Lower lobe of right lung (tissue), 2 donors: Measurements from ENCODE around the gene MOXD1. TPM values are rescaled to one million over a fixed set of nuclear protein-coding genes. Genes with fewer than 3 reads are reported as not detected.
"Not testable (repeated sequence)": the region's sequence is repeated elsewhere in the genome, so short reads cannot be mapped to it uniquely, and the experiment has no call there.

Experiments
- ATAC-seq, 2 donors: fragments of 200-7000 bp; cut with Tn5 transposase; one replicate each; pipeline ENCODE4 v1.9.1; 2020 to 2022; ENCODE audit warnings: mild to moderate bottlenecking in 2 of 2, moderate library complexity in 2 of 2
- DNase-seq: peaks from one replicate; pipeline ENCODE4 v3.0.0-alpha.2; 2020
- H3K27ac ChIP-seq: fragments of 200-600 bp; one replicate; pipeline ENCODE4 v1.8.0; 2022
- H3K27me3 ChIP-seq: fragments of 200-600 bp; one replicate; pipeline ENCODE4 v1.8.0; 2022; ENCODE audit warnings: low read depth
- H3K36me3 ChIP-seq: fragments of 200-600 bp; one replicate; pipeline ENCODE4 v1.8.0; 2022; ENCODE audit warnings: mild to moderate bottlenecking
- H3K4me1 ChIP-seq: fragments of 200-600 bp; one replicate; pipeline ENCODE4 v1.8.0; 2022
- H3K4me3 ChIP-seq: fragments of 200-600 bp; one replicate; pipeline ENCODE4 v1.8.0; 2022; ENCODE audit warnings: mild to moderate bottlenecking
- H3K9me3 ChIP-seq: fragments of 200-600 bp; one replicate; pipeline ENCODE4 v1.8.0; 2022
- intact Hi-C: fragments of 100-400 bp; cut with DNase I; formaldehyde crosslinking; loops from one replicate; pipeline ENCODE4 v1.11.0; 2022
- total RNA-seq: library from RNA; stranded (reverse); fragmentation: NEBNext Ultra II Directional; extraction: Animal tissue kit (Norgen Biotek cat#: 25700); gene quantifications from one replicate; pipeline ENCODE4 v1.2.1, GENCODE V29; 2021
- TF ChIP-seq, protein P1 (sequence below): fragments of 200-600 bp; IDR thresholded peaks from one replicate; pipeline ENCODE4 v1.8.0; 2022; ENCODE audit warnings: antibody characterized with exemption, mild to moderate bottlenecking
- donor health status: DM: no; HTN: yes; CAD: no; lungs with severe emphysema.

Gene MOXD1
- total RNA-seq, 1 donor from 2014 or later = 13.4 TPM

DNA sequence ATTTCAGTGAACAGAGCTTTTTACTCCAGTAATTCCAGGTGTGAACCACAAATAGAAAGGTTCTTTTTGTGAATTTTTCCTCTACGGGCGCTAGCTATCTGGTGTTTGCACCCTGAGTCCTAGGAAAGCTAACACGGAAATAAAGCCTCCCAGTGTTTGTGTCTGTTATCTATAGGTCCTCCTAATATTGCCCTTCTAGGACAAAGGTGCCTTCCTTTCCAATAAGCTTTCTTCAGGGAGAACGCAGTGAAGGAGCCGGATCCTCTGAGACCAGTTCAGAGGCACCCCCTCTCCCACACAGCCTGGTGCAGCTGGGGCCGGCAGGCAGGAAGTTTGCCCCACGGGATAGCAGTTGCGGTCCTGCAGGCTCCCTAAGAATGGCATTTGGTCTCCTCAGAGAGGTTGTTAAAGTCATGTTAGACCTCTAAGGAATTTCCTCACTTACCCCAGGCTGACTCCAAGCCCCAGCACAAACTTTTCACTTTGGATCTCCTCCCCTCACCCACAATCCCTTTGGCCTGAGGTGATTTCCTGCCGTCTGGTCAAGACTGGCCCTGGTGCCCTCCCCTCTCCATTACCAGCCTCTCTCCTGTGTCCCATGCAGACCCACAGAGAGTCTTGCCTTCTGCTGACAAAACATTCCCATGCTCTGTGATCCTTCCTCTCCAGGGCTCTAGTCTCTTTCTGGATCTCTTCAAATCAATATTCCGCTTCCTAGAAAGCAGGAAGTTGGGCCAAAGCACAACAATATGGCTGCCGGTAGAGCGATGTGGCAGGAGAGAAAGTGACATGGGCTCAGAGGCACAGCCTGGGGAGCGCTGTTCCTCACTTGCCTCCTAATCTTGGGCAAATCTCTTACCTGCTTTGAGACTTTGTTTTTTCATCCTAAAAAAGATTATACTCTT, 126.0 kb downstream of the MOXD1 start:
- DNase-seq = no peak
- TF ChIP-seq, protein P1, sequence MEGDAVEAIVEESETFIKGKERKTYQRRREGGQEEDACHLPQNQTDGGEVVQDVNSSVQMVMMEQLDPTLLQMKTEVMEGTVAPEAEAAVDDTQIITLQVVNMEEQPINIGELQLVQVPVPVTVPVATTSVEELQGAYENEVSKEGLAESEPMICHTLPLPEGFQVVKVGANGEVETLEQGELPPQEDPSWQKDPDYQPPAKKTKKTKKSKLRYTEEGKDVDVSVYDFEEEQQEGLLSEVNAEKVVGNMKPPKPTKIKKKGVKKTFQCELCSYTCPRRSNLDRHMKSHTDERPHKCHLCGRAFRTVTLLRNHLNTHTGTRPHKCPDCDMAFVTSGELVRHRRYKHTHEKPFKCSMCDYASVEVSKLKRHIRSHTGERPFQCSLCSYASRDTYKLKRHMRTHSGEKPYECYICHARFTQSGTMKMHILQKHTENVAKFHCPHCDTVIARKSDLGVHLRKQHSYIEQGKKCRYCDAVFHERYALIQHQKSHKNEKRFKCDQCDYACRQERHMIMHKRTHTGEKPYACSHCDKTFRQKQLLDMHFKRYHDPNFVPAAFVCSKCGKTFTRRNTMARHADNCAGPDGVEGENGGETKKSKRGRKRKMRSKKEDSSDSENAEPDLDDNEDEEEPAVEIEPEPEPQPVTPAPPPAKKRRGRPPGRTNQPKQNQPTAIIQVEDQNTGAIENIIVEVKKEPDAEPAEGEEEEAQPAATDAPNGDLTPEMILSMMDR = no peak
- H3K4me1 ChIP-seq = no peaks in the 10 kb centered on the region
- no peaks in the 10 kb centered on the region for H3K36me3 ChIP-seq
- no peaks in the 10 kb centered on the region for H3K9me3 ChIP-seq
- no peak overlapping the region for H3K27ac ChIP-seq
- ATAC-seq = no peak
- intact Hi-C loops = no loop called here
- peaks cover under 1% of the 10 kb centered on the region for H3K27me3 ChIP-seq
- H3K4me3 ChIP-seq = no peak overlapping the region

DNA sequence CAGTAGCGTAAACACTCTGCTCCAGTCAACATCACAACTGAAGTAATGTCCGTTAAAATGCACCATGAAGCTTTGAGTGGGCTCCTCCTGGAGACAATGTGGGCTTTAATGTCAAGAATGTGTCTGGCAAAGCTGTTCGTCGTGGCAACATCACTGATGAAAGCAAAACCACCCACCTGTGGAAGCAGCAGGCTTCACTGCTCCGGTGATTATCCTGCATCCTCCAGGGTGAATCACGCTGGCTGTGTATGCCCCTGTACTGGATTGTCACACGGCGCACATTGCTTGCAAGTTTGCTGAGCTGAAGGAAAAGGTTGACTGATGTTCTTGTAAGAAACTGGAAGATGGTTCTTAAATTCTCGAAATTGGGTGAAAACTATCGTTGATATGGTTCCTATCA, 128.5 kb downstream of the MOXD1 start:
- H3K27ac ChIP-seq = no peak overlapping the region
- no peaks in the 10 kb centered on the region for H3K4me1 ChIP-seq
- intact Hi-C loops = no loop called here
- DNase-seq = no peak
- TF ChIP-seq, protein P1 = no peak
- H3K27me3 ChIP-seq = no peaks in the 10 kb centered on the region
- H3K4me3 ChIP-seq = no peak overlapping the region
- ATAC-seq = no peak
- H3K36me3 ChIP-seq = no peaks in the 10 kb centered on the region
- no peaks in the 10 kb centered on the region for H3K9me3 ChIP-seq

DNA sequence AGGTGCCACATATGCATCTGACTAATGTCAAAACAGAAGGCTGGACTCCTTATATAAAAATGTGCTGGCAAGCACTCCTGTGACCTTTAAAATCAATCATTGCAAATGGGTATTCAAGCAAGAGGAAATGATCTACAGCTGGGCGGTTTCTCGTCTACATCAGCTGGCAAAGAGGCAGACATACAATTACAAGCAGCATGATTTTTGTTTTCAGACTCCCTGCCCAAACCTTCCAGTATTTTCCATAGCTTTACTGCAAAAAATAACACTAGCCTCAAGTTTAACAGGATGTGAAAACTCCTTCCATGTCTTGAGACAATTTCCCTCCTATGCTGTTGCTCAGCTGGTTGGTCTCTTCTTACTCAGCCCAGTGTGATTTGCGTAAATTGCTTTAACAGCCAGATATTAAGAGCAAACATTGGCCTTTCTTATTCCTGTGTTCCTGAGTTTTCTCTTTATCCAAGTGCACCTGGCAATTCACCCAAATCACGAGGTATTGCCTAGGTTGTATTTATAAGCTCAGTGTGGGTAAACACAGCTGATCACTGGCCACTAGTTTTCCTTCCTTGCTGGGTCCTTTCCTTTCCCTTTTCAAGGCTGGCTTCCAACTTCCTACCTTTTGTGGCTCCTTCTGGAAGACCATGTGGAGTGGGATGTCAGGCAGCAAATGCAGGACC, 130.4 kb downstream of the MOXD1 start:
- H3K9me3 ChIP-seq = no peaks in the 10 kb centered on the region
- H3K4me1 ChIP-seq = no peaks in the 10 kb centered on the region
- intact Hi-C loops = no loop called here
- no peak overlapping the region for H3K27ac ChIP-seq
- ATAC-seq (no peak), DNase-seq (no peak)
- TF ChIP-seq, protein P1 = no peak
- H3K27me3 ChIP-seq = no peaks in the 10 kb centered on the region
- H3K36me3 ChIP-seq = no peaks in the 10 kb centered on the region
- H3K4me3 ChIP-seq = no peak overlapping the region

DNA sequence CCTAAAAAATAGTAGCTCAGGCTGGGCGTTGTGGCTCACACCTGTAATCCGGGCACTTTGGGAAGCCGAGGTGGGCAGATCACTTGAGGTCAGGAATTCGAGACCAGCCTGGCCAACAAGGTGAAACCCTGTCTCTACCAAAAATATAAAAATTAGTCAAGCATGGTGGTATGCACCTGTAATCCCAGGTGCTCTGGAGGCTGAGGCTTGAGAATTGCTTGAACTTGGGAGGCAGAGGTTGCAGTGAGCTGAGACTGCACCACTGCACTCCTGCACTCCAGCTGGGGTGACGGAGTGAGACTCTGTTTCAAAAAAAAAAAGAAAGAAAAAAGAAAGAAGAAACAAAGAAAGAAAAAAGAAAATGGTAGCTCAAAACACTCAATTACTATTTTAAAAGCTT, 132.6 kb downstream of the MOXD1 start:
- H3K27me3 ChIP-seq, H3K36me3 ChIP-seq, H3K4me3 ChIP-seq, DNase-seq, H3K27ac ChIP-seq, ATAC-seq, intact Hi-C loops, H3K9me3 ChIP-seq, H3K4me1 ChIP-seq: not testable (repeated sequence)

DNA sequence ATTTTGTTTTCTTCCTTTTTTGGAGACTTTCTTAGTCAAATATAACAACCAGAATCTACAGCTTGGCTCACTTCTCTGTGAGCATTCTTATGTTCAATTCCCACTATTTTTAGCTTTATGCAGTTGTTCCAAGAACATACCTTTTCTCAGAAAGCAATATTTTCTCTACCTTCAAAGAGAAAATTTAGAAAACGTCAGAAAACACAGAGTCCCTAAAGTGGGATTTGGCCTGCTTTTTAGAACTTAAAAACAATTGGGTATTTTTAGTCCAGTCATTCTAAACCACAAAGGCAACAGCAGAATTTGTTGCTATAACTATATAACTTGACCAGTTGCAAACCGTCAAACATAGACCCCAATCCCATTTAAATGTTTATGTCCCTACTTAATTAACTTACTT, 133.1 kb downstream of the MOXD1 start:
- Histone ChIP-seq H3K9me3 (no peaks in the 10 kb centered on the region), H3K4me3 (no peak overlapping the region), H3K36me3 (no peaks in the 10 kb centered on the region), H3K4me1 (no peaks in the 10 kb centered on the region), H3K27ac (no peak overlapping the region), H3K27me3 (no peaks in the 10 kb centered on the region)
- TF ChIP-seq, protein P1 = no peak
- DNase-seq = no peak
- ATAC-seq = no peak
- intact Hi-C loops = no loop called here
